Subcutaneous abdominal adipose tissue (tissue), 5 donors: ENCODE results near the gene CHFR.
"Not testable (repeated sequence)": the region's sequence is repeated elsewhere in the genome, so short reads cannot be mapped to it uniquely, and the experiment has no call there.

Experiments
- H3K27ac ChIP-seq: one replicate; pipeline ENCODE4 v1.7.0; 2013; ENCODE audit warnings: low read depth, mild to moderate bottlenecking, inconsistent platforms, low read length, moderate library complexity
- H3K27me3 ChIP-seq, 5 donors: one replicate each; pipeline ENCODE4 v1.7.0; 2013; ENCODE audit warnings: low read length in 5 of 5, inconsistent platforms in 1 of 5; ENCODE audit not compliant: control insufficient read depth in 5 of 5, insufficient read depth in 4 of 5
- H3K36me3 ChIP-seq, 5 donors: one replicate each; pipeline ENCODE4 v1.7.0; 2013; ENCODE audit warnings: low read length in 5 of 5; ENCODE audit not compliant: control insufficient read depth in 5 of 5, insufficient read depth in 5 of 5
- H3K4me1 ChIP-seq, 5 donors: one replicate each; pipeline ENCODE4 v1.7.0; 2013; ENCODE audit warnings: low read length in 5 of 5, mild to moderate bottlenecking in 3 of 5, moderate library complexity in 1 of 5; ENCODE audit not compliant: control insufficient read depth in 5 of 5, insufficient read depth in 5 of 5
- H3K4me3 ChIP-seq, 5 donors: one replicate each; pipeline ENCODE4 v1.7.0; 2013; ENCODE audit warnings: low read length in 5 of 5, low read depth in 1 of 5
- H3K9ac ChIP-seq, 5 donors: one replicate each; pipeline ENCODE4 v1.7.0; 2013; ENCODE audit warnings: low read length in 5 of 5, mild to moderate bottlenecking in 4 of 5, moderate library complexity in 3 of 5
- H3K9me3 ChIP-seq, 5 donors: one replicate each; pipeline ENCODE4 v1.7.0; 2013; ENCODE audit warnings: low read length in 5 of 5; ENCODE audit not compliant: control insufficient read depth in 5 of 5
- donor health status: healthy.
- donor health status: healthy.
- donor health status: healthy.
- donor health status: healthy.
- donor health status: healthy.

The CHFR gene

DNA sequence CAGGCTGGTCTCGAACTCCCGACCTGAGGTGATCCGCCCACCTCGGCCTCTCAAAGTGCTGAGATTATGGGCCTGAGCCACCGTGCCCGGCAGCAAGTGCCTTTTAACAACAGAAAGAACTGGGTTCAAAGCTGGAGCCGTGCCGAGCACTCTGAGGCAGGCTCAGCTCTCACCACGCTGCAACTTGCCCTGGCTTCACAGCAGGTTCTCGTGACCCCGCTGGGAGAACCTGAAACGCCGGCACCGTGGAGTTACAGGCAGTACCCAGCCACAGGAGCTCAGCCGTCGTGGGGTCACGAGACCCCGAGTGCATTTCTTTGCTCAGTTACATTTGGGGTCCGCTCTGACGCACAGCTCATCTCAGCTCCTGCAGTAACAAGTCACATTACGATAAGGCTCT, 73.2 kb downstream of the CHFR start:
- no peaks in the 10 kb centered on the region for H3K9me3 ChIP-seq
- H3K9ac ChIP-seq, result no peak overlapping the region
- H3K27me3 ChIP-seq, result no peaks in the 10 kb centered on the region
- H3K4me3 ChIP-seq, result no peak overlapping the region
- no peak overlapping the region for H3K27ac ChIP-seq
- H3K4me1 ChIP-seq, result no peaks in the 10 kb centered on the region
- H3K36me3 ChIP-seq, result peaks cover 9 to 82% (median 61%) of the 10 kb centered on the region in 5 donors

- H3K9me3 ChIP-seq, result no peaks in the 10 kb centered on the region
- H3K36me3 ChIP-seq, result peaks cover 9 to 81% (median 57%) of the 10 kb centered on the region in 5 donors
- H3K4me3 ChIP-seq, result no peak overlapping the region
- no peak overlapping the region for H3K9ac ChIP-seq
- H3K4me1 ChIP-seq, result no peaks in the 10 kb centered on the region
- no peak overlapping the region for H3K27ac ChIP-seq
- H3K27me3 ChIP-seq, result no peaks in the 10 kb centered on the region
Measured at GRCh38 chr12:132813443-132813842, 74.0 kb downstream of the CHFR start.

DNA sequence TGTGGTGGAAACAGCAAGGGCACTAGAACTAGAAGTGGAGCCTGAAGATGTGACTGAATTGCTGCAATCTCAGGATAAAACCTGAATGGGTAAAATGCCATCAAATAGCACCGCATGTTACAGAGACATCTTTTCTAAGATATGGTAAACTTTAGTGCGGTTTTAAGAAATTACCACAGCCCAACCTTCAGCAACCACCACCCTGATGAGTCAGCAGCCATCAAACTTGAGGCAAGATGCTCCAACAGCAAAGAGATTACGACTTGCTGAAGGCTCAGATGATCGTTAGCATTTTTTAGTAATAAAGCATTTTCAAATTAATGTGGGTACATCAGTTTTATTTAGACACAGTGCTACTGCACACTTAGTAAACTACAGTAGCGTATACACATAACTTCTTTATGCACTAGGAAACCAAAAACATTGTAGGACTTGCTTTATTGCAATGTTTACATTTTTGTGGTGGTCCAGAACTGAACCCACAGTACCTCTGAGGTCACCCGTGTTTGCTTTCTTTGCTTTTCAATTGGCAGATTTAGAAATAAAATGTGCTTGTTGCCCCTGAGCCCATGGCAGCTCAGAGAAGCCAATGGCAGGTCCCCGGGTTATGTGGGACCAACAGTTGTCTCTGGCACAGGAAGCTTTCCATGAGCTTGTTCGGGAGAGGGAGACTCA, 74.6 kb downstream of the CHFR start:
- Histone ChIP-seq H3K4me1 (no peaks in the 10 kb centered on the region), H3K27ac (no peak overlapping the region), H3K4me3 (no peak overlapping the region), H3K9ac (no peak overlapping the region), H3K9me3 (no peaks in the 10 kb centered on the region), H3K36me3 (peaks cover 9 to 81% (median 58%) of the 10 kb centered on the region in 5 donors), H3K27me3 (no peaks in the 10 kb centered on the region)

DNA sequence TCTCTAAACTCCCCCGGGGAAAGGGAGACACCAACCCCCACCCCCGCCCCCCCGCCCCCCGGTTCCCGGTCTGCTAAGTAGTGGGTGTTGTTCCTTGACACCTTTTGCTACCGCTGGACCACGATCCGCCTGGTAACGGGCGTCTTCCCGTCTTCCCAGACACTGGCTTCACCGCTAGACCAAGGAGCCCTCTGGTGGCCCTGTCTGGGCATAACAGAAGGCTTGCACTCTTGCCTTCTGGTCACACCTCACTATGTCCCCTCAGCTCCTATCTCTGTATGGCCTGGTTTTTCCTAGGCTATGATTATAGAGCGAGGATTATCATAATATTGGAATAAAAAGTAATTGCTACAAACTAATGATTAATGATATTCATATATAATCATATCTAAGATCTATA, 78.0 kb downstream of the CHFR start:
- H3K4me3 ChIP-seq, H3K27ac ChIP-seq, H3K4me1 ChIP-seq, H3K27me3 ChIP-seq, H3K9me3 ChIP-seq, H3K9ac ChIP-seq: not testable (repeated sequence)
- peaks cover 12 to 82% (median 58%) of the 10 kb centered on the region in 5 donors for H3K36me3 ChIP-seq

DNA sequence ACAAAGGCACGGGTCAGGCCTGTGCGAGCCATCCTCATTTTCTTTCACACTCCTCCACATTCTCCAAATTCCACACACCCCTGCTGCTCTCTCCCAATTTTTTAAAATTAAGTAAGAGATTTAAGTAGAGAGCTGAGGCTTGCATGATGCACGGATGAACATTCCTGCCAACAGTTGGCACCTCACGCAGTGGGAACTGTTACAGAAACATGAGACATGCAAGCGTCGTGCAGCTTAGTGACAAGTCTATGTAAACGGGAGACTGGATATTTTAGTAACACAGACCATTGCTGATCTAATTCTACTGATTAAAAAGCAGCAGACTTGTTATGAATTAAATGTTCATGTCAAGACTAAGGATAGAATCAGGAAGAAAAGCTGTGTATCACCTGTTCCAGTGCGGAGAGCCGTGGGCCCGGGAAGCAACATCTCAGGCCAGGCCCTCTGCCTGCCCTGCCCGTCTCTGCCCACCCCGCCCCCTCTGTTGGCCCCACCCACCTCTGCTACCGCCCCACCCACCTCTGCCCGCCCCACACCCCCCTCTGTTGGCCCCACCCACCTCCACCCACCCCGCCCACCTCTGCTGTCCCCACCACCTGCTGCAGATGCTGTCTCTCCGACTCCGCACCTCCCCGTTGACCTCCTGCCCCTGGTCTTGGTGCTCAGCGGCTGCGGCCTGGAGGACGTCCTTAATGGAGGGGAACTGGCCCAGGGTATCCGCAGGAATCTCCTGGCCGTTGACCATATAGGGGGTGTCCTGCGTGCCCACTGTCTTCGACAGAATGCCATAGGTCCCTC, 79.9 kb downstream of the CHFR start:
- Histone ChIP-seq H3K27ac (no peak overlapping the region), H3K4me1 (peaks cover 0 to 14% (median 12%) of the 10 kb centered on the region in 5 donors), H3K9ac (no peak overlapping the region), H3K27me3 (no peaks in the 10 kb centered on the region), H3K36me3 (peaks cover 8 to 82% (median 58%) of the 10 kb centered on the region in 5 donors), H3K4me3 (no peak overlapping the region), H3K9me3 (no peaks in the 10 kb centered on the region)

- H3K9ac ChIP-seq, result no peak overlapping the region
- H3K4me3 ChIP-seq, result no peak overlapping the region
- H3K27me3 ChIP-seq, result no peaks in the 10 kb centered on the region
- H3K9me3 ChIP-seq, result no peaks in the 10 kb centered on the region
- no peak overlapping the region for H3K27ac ChIP-seq
- peaks cover 0 to 14% (median 12%) of the 10 kb centered on the region in 5 donors for H3K4me1 ChIP-seq
- peaks cover 3 to 81% (median 56%) of the 10 kb centered on the region in 5 donors for H3K36me3 ChIP-seq
Measured at GRCh38 chr12:132806857-132807256, 80.5 kb downstream of the CHFR start.

- Histone ChIP-seq H3K4me3 (no peak overlapping the region), H3K36me3 (peaks cover 3 to 87% (median 76%) of the 10 kb centered on the region in 5 donors)
Measured at GRCh38 chr12:132804426-132804861, 83.0 kb downstream of the CHFR start.

GRCh38 chr12:132803888-132804287, 83.5 kb downstream of the CHFR start:
- H3K4me3 ChIP-seq, result no peak overlapping the region
- H3K27me3 ChIP-seq, result no peaks in the 10 kb centered on the region
- H3K9me3 ChIP-seq, result no peaks in the 10 kb centered on the region

More at GRCh38 chr12:132804426-132804861, 83.0 kb downstream of the CHFR start:
- Histone ChIP-seq H3K9ac (no peak overlapping the region), H3K27ac (no peak overlapping the region), H3K4me1 (peaks cover 0 to 14% (median 12%) of the 10 kb centered on the region in 5 donors), H3K27me3 (no peaks in the 10 kb centered on the region), H3K9me3 (no peaks in the 10 kb centered on the region)

DNA sequence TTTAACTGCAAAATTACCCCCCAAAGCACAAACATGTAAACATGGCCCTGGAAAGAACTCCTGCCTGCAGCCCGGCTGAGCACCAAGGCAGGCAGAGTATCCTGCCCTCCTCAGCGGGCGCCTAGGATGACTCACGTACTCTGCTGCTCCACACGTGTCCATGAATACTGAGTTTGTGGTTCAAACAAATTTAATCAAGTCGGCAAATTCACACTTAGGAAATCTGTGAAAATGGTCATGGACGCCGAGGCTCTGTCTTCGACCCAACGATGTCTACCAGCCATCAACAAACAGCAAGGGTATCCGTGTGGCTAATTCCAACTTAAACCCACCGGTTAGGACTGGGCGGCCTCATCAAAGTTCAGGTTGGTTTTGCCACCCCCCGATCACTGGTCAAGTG, 84.3 kb downstream of the CHFR start:
- H3K27me3 ChIP-seq, result no peaks in the 10 kb centered on the region
- H3K4me3 ChIP-seq, result no peak overlapping the region
- peaks cover 3 to 90% (median 82%) of the 10 kb centered on the region in 5 donors for H3K36me3 ChIP-seq
- no peak overlapping the region for H3K9ac ChIP-seq
- peaks cover 0 to 14% (median 12%) of the 10 kb centered on the region in 5 donors for H3K4me1 ChIP-seq
- H3K9me3 ChIP-seq, result no peaks in the 10 kb centered on the region
- no peak overlapping the region for H3K27ac ChIP-seq

More at GRCh38 chr12:132803888-132804287, 83.5 kb downstream of the CHFR start:
- Histone ChIP-seq H3K36me3 (peaks cover 3 to 90% (median 82%) of the 10 kb centered on the region in 5 donors), H3K27ac (no peak overlapping the region), H3K4me1 (peaks cover 0 to 14% (median 12%) of the 10 kb centered on the region in 5 donors), H3K9ac (no peak overlapping the region)

DNA sequence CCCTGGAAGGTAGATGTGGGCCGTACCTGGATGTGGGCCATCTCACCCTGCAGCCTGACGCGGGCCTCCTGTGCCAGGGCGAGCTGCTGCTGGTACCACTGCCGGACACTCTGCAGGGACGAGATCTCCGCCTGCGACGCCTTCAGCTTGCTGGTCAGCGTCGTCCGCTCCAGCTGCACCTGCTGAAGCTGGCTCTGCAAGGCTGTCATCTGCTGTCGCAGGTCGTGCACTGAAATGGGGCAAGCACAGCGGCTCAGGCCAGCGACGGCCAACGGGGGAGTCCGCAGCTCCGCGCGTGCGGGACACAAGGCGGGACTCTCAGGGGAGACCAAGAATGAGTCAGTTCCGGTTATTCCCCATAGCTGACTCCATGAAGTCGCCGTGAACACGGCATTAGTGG, 85.7 kb downstream of the CHFR start:
- Histone ChIP-seq H3K9me3 (no peaks in the 10 kb centered on the region), H3K4me3 (no peak overlapping the region), H3K27ac (no peak overlapping the region), H3K4me1 (peaks cover 0 to 14% (median 12%) of the 10 kb centered on the region in 5 donors), H3K27me3 (no peaks in the 10 kb centered on the region), H3K9ac (no peak overlapping the region), H3K36me3 (peaks cover 3 to 92% (median 85%) of the 10 kb centered on the region in 5 donors)
